Measurements from ENCODE around the gene PTGR2. TPM values are rescaled to one million over a fixed set of nuclear protein-coding genes. Genes with fewer than 3 reads are reported as not detected.
A peak's percentile ranks its signal among the peaks of the same experiment; 100 is the strongest.
"Not testable (repeated sequence)": the region's sequence is repeated elsewhere in the genome, so short reads cannot be mapped to it uniquely, and the experiment has no call there.

Gene PTGR2
- total RNA-seq, 1 experiment from 2014 or later: 6.7 TPM

DNA sequence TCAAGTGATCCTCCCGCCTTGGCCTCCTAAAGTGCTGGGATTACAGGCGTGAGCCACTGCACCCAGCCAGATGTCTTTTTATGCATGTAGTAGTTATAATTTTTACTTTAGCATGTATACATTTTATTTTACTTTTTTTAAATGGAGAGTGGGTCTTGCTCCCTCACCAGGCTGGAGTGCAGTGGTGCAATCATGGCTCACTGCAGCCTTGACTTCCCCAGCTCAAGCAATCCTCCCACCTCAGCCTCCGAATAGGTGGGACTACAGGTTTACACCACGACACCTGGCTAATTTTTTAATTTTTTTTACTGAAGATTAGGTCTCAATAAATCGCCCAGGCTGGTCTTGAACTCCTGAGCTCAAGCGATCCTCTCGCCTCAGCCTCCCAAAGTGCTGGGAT is 24.4 kb upstream of the PTGR2 start:
- H3K4me2 ChIP-seq (ENCODE audit: insufficient read depth, insufficient read length, low read length); H3K9me3 ChIP-seq (ENCODE audit: control insufficient read depth, low read depth, low read length); H2BK120ac ChIP-seq (ENCODE audit: low read depth, low read length, poor library complexity, severe bottlenecking); H2BK12ac ChIP-seq (ENCODE audit: insufficient read length, low read depth, low read length); H3K27ac ChIP-seq (ENCODE audit: insufficient read length, low read depth, low read length); H3K56ac ChIP-seq (ENCODE audit: insufficient read length, low read depth, low read length); H2AK5ac ChIP-seq (ENCODE audit: insufficient read length, low read length); H4K8ac ChIP-seq (replicated peaks; ENCODE audit: insufficient read length, low read depth, low read length); H3K4ac ChIP-seq (ENCODE audit: low read depth, low read length); H3K4me3 Mint-ChIP-seq; H2BK5ac ChIP-seq (ENCODE audit: insufficient read length, low read length); H3K79me1 ChIP-seq (ENCODE audit: insufficient read depth, low read depth, low read length, poor library complexity, severe bottlenecking); H3K9me3 Mint-ChIP-seq; H4K20me1 ChIP-seq (ENCODE audit: control insufficient read depth, insufficient read depth, insufficient read length); H3K4me1 Mint-ChIP-seq; H3K27me3 Mint-ChIP-seq (ENCODE audit: low read depth); H3T11ph ChIP-seq (ENCODE audit: low read length); H3K18ac ChIP-seq (ENCODE audit: insufficient read length, low read depth, low read length); H4K5ac ChIP-seq (ENCODE audit: insufficient read length, low read depth, low read length); H3K36me3 Mint-ChIP-seq (ENCODE audit: insufficient read depth in 1 of 3, low read depth in 3 of 3); H3K23me2 ChIP-seq (ENCODE audit: insufficient read length, low read depth, low read length, poor library complexity, severe bottlenecking); H3K27me3 ChIP-seq (ENCODE audit: insufficient read depth, low read length); H3K23ac ChIP-seq (ENCODE audit: insufficient read length, low read depth, low read length); H3K27ac Mint-ChIP-seq; H3K4me1 ChIP-seq (ENCODE audit: insufficient read depth, low read length); H4K91ac ChIP-seq (ENCODE audit: insufficient read length, low read depth, low read length); H2AFZ ChIP-seq (ENCODE audit: low read length); DNase-seq; H2BK15ac ChIP-seq (ENCODE audit: low read depth, low read length); H2BK20ac ChIP-seq (ENCODE audit: low read depth, low read length, poor library complexity, severe bottlenecking); H3K9ac ChIP-seq (ENCODE audit: extremely low read depth, insufficient read length, low read length); H3K79me2 ChIP-seq (ENCODE audit: insufficient read depth, low read length); H3K14ac ChIP-seq (ENCODE audit: insufficient read depth, low read length): not testable (repeated sequence)
- TF ChIP-seq, protein P1, sequence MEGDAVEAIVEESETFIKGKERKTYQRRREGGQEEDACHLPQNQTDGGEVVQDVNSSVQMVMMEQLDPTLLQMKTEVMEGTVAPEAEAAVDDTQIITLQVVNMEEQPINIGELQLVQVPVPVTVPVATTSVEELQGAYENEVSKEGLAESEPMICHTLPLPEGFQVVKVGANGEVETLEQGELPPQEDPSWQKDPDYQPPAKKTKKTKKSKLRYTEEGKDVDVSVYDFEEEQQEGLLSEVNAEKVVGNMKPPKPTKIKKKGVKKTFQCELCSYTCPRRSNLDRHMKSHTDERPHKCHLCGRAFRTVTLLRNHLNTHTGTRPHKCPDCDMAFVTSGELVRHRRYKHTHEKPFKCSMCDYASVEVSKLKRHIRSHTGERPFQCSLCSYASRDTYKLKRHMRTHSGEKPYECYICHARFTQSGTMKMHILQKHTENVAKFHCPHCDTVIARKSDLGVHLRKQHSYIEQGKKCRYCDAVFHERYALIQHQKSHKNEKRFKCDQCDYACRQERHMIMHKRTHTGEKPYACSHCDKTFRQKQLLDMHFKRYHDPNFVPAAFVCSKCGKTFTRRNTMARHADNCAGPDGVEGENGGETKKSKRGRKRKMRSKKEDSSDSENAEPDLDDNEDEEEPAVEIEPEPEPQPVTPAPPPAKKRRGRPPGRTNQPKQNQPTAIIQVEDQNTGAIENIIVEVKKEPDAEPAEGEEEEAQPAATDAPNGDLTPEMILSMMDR (conservative IDR thresholded peaks at IDR 0.05): peak; percentile 34; the same call in 2 of the 3 replicates
- WGBS (ENCODE audit: extremely low coverage, insufficient read length, low lambda C conversion rate): no CpG with 5 or more reads among the region's 7 CpGs
